Measurements from ENCODE around the gene ANKRD13A. TPM values are rescaled to one million over a fixed set of nuclear protein-coding genes. Genes with fewer than 3 reads are reported as not detected.

The ANKRD13A gene
- total and polyA plus RNA-seq, 2 donors (not counting 3 experiments of a cell fraction or from before 2014, with no cell fraction given): 37.0 to 43.9 TPM

- intact Hi-C loops (cut with micrococcal nuclease) (loop anchor here (1.0 to 5.0 kb wide), 3 partner anchors 47 to 52 kb away; partner anchors contain the start of gene C12orf76), dilution Hi-C loops (cut with MboI; ENCODE audit: extremely low pct_ligation_motif_present, low sequenced_read_pairs) (no loop called here)
- CTCF ChIA-PET: interaction anchor here (1.1 to 1.5 kb wide), 2 partner anchors 28 to 31 kb away, joined by 3 to 4 read pairs; no protein-coding TSS in a partner anchor
- peak within 1 kb of the TSS; percentile 96 for H3K4me2 ChIP-seq (ENCODE audit: insufficient read depth, low read length)
- TF ChIP-seq POLR2AphosphoS5 (IDR thresholded peaks at IDR 0.05; ENCODE audit: insufficient read depth, low read depth, low read length) (peak; percentile 82), GATA2 (IDR thresholded peaks at IDR 0.05; ENCODE audit: insufficient read depth, insufficient read length, low read depth, low read length) (no peak), JUN (IDR thresholded peaks at IDR 0.05; ENCODE audit: borderline replicate concordance, insufficient read depth, insufficient read length, low read depth) (no peak), MAX (IDR thresholded peaks at IDR 0.05; ENCODE audit: insufficient read depth, insufficient read length) (peak; percentile 71), FOS (IDR thresholded peaks at IDR 0.05; ENCODE audit: borderline replicate concordance, insufficient read depth, low read length) (no peak), POLR2A (IDR thresholded peaks at IDR 0.05; ENCODE audit: low read depth, low read length) (peak; percentile 87), MYC (IDR thresholded peaks at IDR 0.05; ENCODE audit: low read depth, low read length) (no peak), CTCF (IDR thresholded peaks at IDR 0.05; ENCODE audit: extremely low read depth in 1 of 2, insufficient read depth in 1 of 2, low read depth in 1 of 2, low read length in 2 of 2) (no peak)
- peak within 1 kb of the TSS; percentile 82 for H2AFZ ChIP-seq (ENCODE audit: low read depth, low read length)
- POLR2A ChIA-PET: no interaction called here
- H3K27me3 ChIP-seq (ENCODE audit: control insufficient read depth in 2 of 2, insufficient read depth in 2 of 2, low read length in 2 of 2): no peaks in the 10 kb centered on the region
- FAIRE-seq (peak; percentile 70), DNase-seq (ENCODE audit: low read depth, low spot score) (peak; percentile 89)
- H3K79me2 ChIP-seq (ENCODE audit: control insufficient read depth, insufficient read depth, low read length): peaks cover 44% of the 10 kb centered on the region
- no peaks in the 10 kb centered on the region for H3K9me1 ChIP-seq (replicated peaks; ENCODE audit: control insufficient read depth, extremely low read depth, insufficient read depth, low read length)
- peaks cover 37% of the 10 kb centered on the region for H3K4me1 ChIP-seq (ENCODE audit: control insufficient read depth, extremely low read depth, insufficient read depth, low read length)
- H3K9me3 ChIP-seq (replicated peaks; ENCODE audit: control insufficient read depth, insufficient read depth, low read length): no peaks in the 10 kb centered on the region
- H4K20me1 ChIP-seq (replicated peaks; ENCODE audit: control insufficient read depth, extremely low read depth, insufficient read depth, low read length): no peaks in the 10 kb centered on the region
- peak within 1 kb of the TSS; percentile 67 for H3K9ac ChIP-seq (replicated peaks; ENCODE audit: extremely low read depth, insufficient read depth, low read length)
- peak within 1 kb of the TSS; percentile 67 for H3K27ac ChIP-seq (ENCODE audit: insufficient read depth, low read depth, low read length)
- H3K4me3 ChIP-seq (replicated peaks in 1 of 3; ENCODE audit: insufficient read depth in 1 of 3, low read depth in 1 of 3, low read length in 3 of 3): peak within 1 kb of the TSS; percentile 88 to 100 (median 89)
- no peaks in the 10 kb centered on the region for H3K36me3 ChIP-seq (ENCODE audit: control insufficient read depth in 2 of 2, extremely low read depth in 1 of 2, insufficient read depth in 2 of 2, low read length in 2 of 2)
- BruUV-seq (replicated peaks): no TSS peak
Observed at GRCh38 chr12:109995686-109996482, 3.3 kb upstream of the ANKRD13A start, which contains the start of gene GIT2. Gene GIT2, minus strand, starts transcription at chr12:109996368. Its CDS starts 144 bp downstream, at chr12:109996224.
